ENCODE measurements around the gene PPDPF. TPM values are rescaled to one million over a fixed set of nuclear protein-coding genes. Genes with fewer than 3 reads are reported as not detected.
"Not testable (repeated sequence)": the region's sequence is repeated elsewhere in the genome, so short reads cannot be mapped to it uniquely, and the experiment has no call there.

The PPDPF gene
- 30.6 and 39.0 TPM in 2 replicates for total RNA-seq (2014; rRNA removed; shearing (Covaris generic))

- DNase-seq (ENCODE audit: low read depth): peak; percentile 79
Measured at GRCh38 chr20:63520504-63520933, at the start of gene PPDPF. PPDPF (plus strand) TSS chr20:63520765; CDS start chr20:63521309, 544 bp downstream.

GRCh38 chr20:63471002-63471716 lies 49.4 kb upstream of the PPDPF start:
- no peak for DNase-seq (ENCODE audit: low read depth)

- no peak for DNase-seq (ENCODE audit: low read depth)
Measured at GRCh38 chr20:63471717-63471980, 48.9 kb upstream of the PPDPF start.

- no peak for DNase-seq (ENCODE audit: low read depth)
Measured at GRCh38 chr20:63471981-63472831, 48.4 kb upstream of the PPDPF start, which contains the start of gene KCNQ2. KCNQ2 (minus strand) TSS chr20:63472655; CDS start chr20:63472463, 192 bp downstream.

- no peak for DNase-seq (ENCODE audit: low read depth)
Measured at GRCh38 chr20:63472862-63473390, 47.6 kb upstream of the PPDPF start.

GRCh38 chr20:63473555-63474449 lies 46.8 kb upstream of the PPDPF start:
- peak; percentile 36 for DNase-seq (ENCODE audit: low read depth)

- DNase-seq (ENCODE audit: low read depth): peak; percentile 63
Measured at GRCh38 chr20:63475209-63475608, 45.4 kb upstream of the PPDPF start.

GRCh38 chr20:63477061-63477616 lies 43.4 kb upstream of the PPDPF start:
- no peak for DNase-seq (ENCODE audit: low read depth)

GRCh38 chr20:63477944-63478343 lies 42.6 kb upstream of the PPDPF start:
- no peak for DNase-seq (ENCODE audit: low read depth)

GRCh38 chr20:63478346-63479302 lies 41.9 kb upstream of the PPDPF start:
- no peak for DNase-seq (ENCODE audit: low read depth)

GRCh38 chr20:63479695-63480419 lies 40.7 kb upstream of the PPDPF start:
- not testable (repeated sequence) for DNase-seq (ENCODE audit: low read depth)

GRCh38 chr20:63481503-63481902 lies 39.1 kb upstream of the PPDPF start:
- DNase-seq (ENCODE audit: low read depth): no peak

GRCh38 chr20:63482021-63482587 lies 38.5 kb upstream of the PPDPF start:
- DNase-seq (ENCODE audit: low read depth): no peak

GRCh38 chr20:63483834-63484233 lies 36.7 kb upstream of the PPDPF start:
- no peak for DNase-seq (ENCODE audit: low read depth)

- no peak for DNase-seq (ENCODE audit: low read depth)
Measured at GRCh38 chr20:63484236-63484635, 36.3 kb upstream of the PPDPF start.

- no peak for DNase-seq (ENCODE audit: low read depth)
Measured at GRCh38 chr20:63484651-63485403, 35.7 kb upstream of the PPDPF start.

- DNase-seq (ENCODE audit: low read depth): no peak
Measured at GRCh38 chr20:63486300-63486855, 34.2 kb upstream of the PPDPF start.

GRCh38 chr20:63487116-63487764 lies 33.3 kb upstream of the PPDPF start:
- no peak for DNase-seq (ENCODE audit: low read depth)

Data from Daoy (cell line).